HCT116 (cell line): ENCODE measurements around the gene GON4L. TPM values are rescaled to one million over a fixed set of nuclear protein-coding genes. Genes with fewer than 3 reads are reported as not detected.

Experiments
- ATAC-seq: fragments of 200-7000 bp; cut with Tn5 transposase; 2 replicates; pipeline ENCODE4 v1.9.1; 2020; ENCODE audit warnings: mild to moderate bottlenecking, moderate library complexity
- BruUV-seq: library from RNA; stranded (reverse); fragments of 400-500 nt; replicated peaks from 2 replicates; lab custom pipeline; 2021; lab: Mats Ljungman, UMichigan
- CTCF ChIA-PET: fragments of 300-600 bp; sonication (Branson Sonifier 250); formaldehyde crosslinking; loops from one replicate; lab custom pipeline; 2021; ENCODE audit warnings: antibody characterized with exemption; lab: Charles Lee
- POLR2A ChIA-PET: fragments of 300-600, 350-600 bp; sonication (Branson Sonifier 250); formaldehyde crosslinking; loops from one replicate; lab custom pipeline; 2021; ENCODE audit warnings: antibody characterized with exemption; lab: Charles Lee
- RAD21 ChIA-PET, 2 experiments: fragments of 300-600 bp; sonication (Branson Sonifier 250); formaldehyde crosslinking; loops; one replicate each; lab custom pipeline; 2023; ENCODE audit warnings: low total read pairs in 2 of 2; ENCODE audit not compliant: uncharacterized antibody in 2 of 2, unreplicated experiment in 2 of 2, low non-redundant PET in 1 of 2; lab: Charles Lee
- DNase-seq: peaks from one replicate; pipeline ENCODE4 v3.0.0-alpha.2; 2010; ENCODE audit warnings: low read depth, low spot score
- H2AFZ ChIP-seq: fragments of 200-600 bp; shearing (Covaris generic), sonication (generic); 2 replicates; pipeline ENCODE4 v1.6.1; 2017; ENCODE audit warnings: low read depth, mixed run types, mixed read lengths, antibody characterized with exemption, low read length; ENCODE audit not compliant: poor library complexity, severe bottlenecking
- H3K27ac ChIP-seq: 2 replicates; pipeline ENCODE4 v1.5.1; 2012; ENCODE audit warnings: low read depth, low read length
- H3K27me3 ChIP-seq: fragments of 200-600 bp; sonication (generic); 2 replicates; pipeline ENCODE4 v1.6.1; 2016; ENCODE audit warnings: mixed run types, low read length, mixed read lengths; ENCODE audit not compliant: insufficient read depth
- H3K36me3 ChIP-seq, 2 experiments: fragments of 200-500 bp in 1 of 2; fragments of 200-600 bp in 1 of 2; sonication (Bioruptor generic) in 1 of 2; sonication (generic) in 1 of 2; 2 replicates each; pipeline versions ENCODE4 v1.5.1 to v1.6.1; 2014 to 2016; ENCODE audit warnings: low read length in 2 of 2, inconsistent platforms in 1 of 2, mixed read lengths in 1 of 2, mixed run types in 1 of 2; ENCODE audit not compliant: insufficient read depth in 2 of 2, control insufficient read depth in 1 of 2
- H3K4me1 ChIP-seq, 2 experiments: fragments of 200-600 bp in 1 of 2; sonication (generic) in 1 of 2; 2 replicates each; pipeline versions ENCODE4 v1.5.1 to v1.6.1; 2012 to 2017; ENCODE audit warnings: low read length in 2 of 2, inconsistent platforms in 1 of 2, mild to moderate bottlenecking in 1 of 2, mixed read lengths in 1 of 2, mixed run types in 1 of 2, moderate library complexity in 1 of 2; ENCODE audit not compliant: insufficient read depth in 2 of 2, control insufficient read depth in 1 of 2
- H3K4me2 ChIP-seq: fragments of 200-600 bp; sonication (generic); 2 replicates; pipeline ENCODE4 v1.6.1; 2017; ENCODE audit warnings: mixed run types, low read length, mixed read lengths
- H3K4me3 ChIP-seq, 2 experiments: fragments of 200-600 bp in 1 of 2; sonication (generic) in 1 of 2; replicated peaks in 1 of 2; 2 replicates each; pipeline ENCODE4 v1.5.1; 2011 to 2016; ENCODE audit warnings: low read length in 2 of 2, control low read depth in 1 of 2, low read depth in 1 of 2, mild to moderate bottlenecking in 1 of 2, mixed read lengths in 1 of 2, mixed run types in 1 of 2
- H3K79me2 ChIP-seq: fragments of 200-600 bp; sonication (generic); 2 replicates; pipeline ENCODE4 v1.6.1; 2017; ENCODE audit warnings: mild to moderate bottlenecking, mixed run types, low read length, moderate library complexity, mixed read lengths; ENCODE audit not compliant: insufficient read depth
- H3K9ac ChIP-seq: fragments of 200-600 bp; sonication (generic); 2 replicates; pipeline ENCODE4 v1.6.1; 2016; ENCODE audit warnings: low read length, mixed read lengths
- H3K9me2 ChIP-seq: fragments of 200-600 bp; sonication (generic), shearing (Covaris generic); 2 replicates; pipeline ENCODE4 v1.6.1; 2017; ENCODE audit warnings: mixed run types, mild to moderate bottlenecking, moderate library complexity; ENCODE audit not compliant: insufficient read depth
- H3K9me3 ChIP-seq, 2 experiments: fragments of 200-500 bp in 1 of 2; fragments of 200-600 bp in 1 of 2; sonication (Bioruptor generic) in 1 of 2; sonication (generic) in 1 of 2; 2 replicates each; pipeline ENCODE4 v1.6.1; 2014 to 2017; ENCODE audit warnings: low read length in 2 of 2, mixed read lengths in 2 of 2, inconsistent platforms in 1 of 2, low read depth in 1 of 2, mild to moderate bottlenecking in 1 of 2, mixed run types in 1 of 2, moderate library complexity in 1 of 2; ENCODE audit not compliant: control insufficient read depth in 1 of 2, insufficient read depth in 1 of 2
- H4K20me1 ChIP-seq: fragments of 200-600 bp; sonication (generic), shearing (Covaris generic); 2 replicates; pipeline ENCODE4 v1.6.1; 2017; ENCODE audit warnings: mixed run types, mild to moderate bottlenecking, moderate library complexity; ENCODE audit not compliant: insufficient read depth
- ATF3 ChIP-seq: IDR thresholded peaks from 2 replicates; pipeline ENCODE4 v1.6.1; 2012
- CEBPB ChIP-seq: IDR thresholded peaks from 2 replicates; pipeline ENCODE4 v1.6.1; 2012; ENCODE audit warnings: low read depth
- EGR1 ChIP-seq: IDR thresholded peaks from 2 replicates; pipeline ENCODE4 v1.6.1; 2012; ENCODE audit warnings: low read depth
- EZH2 ChIP-seq: fragments of 200-600 bp; sonication (generic); IDR thresholded peaks from 2 replicates; pipeline ENCODE4 v1.6.1; 2017; ENCODE audit warnings: antibody characterized with exemption, mixed run types
- EZH2phosphoT487 ChIP-seq: fragments of 200-600 bp; IDR thresholded peaks from 2 replicates; pipeline ENCODE4 v1.6.1; 2018; ENCODE audit warnings: antibody characterized with exemption, borderline replicate concordance
- MAX ChIP-seq: IDR thresholded peaks from 2 replicates; pipeline ENCODE4 v1.6.1; 2012
- REST ChIP-seq: IDR thresholded peaks from 2 replicates; pipeline ENCODE4 v1.6.1; 2012; ENCODE audit warnings: low read depth
- SIN3A ChIP-seq: IDR thresholded peaks from 2 replicates; pipeline ENCODE4 v1.6.1; 2012; ENCODE audit warnings: low read depth
- SP1 ChIP-seq: IDR thresholded peaks from 2 replicates; pipeline ENCODE4 v1.6.1; 2012; ENCODE audit warnings: low read depth
- SRF ChIP-seq: IDR thresholded peaks from 2 replicates; pipeline ENCODE4 v1.6.1; 2012; ENCODE audit warnings: low read depth
- YY1 ChIP-seq: IDR thresholded peaks from 2 replicates; pipeline ENCODE4 v1.6.1; 2011; ENCODE audit warnings: low read length, low read depth, moderate library complexity, mild to moderate bottlenecking; ENCODE audit not compliant: insufficient replicate concordance; ENCODE audit errors: extremely low read depth
- ZBTB33 ChIP-seq: IDR thresholded peaks from 2 replicates; pipeline ENCODE4 v1.6.1; 2011; ENCODE audit warnings: mild to moderate bottlenecking, low read length, moderate library complexity; ENCODE audit not compliant: insufficient replicate concordance; ENCODE audit errors: extremely low read depth
- intact Hi-C: fragments of 100-400 bp; cut with micrococcal nuclease; formaldehyde crosslinking; loops from 2 replicates; pipeline ENCODE4 v1.10.0; 2022
- total RNA-seq: library from RNA; stranded (reverse); gene quantifications from one replicate; pipeline ENCODE4 v1.2.1, GENCODE V29; 2021; ENCODE audit not compliant: unreplicated experiment

GON4L gene
- total RNA-seq, 1 experiment from 2014 or later: 40.8 TPM

- ATAC-seq (no peak), DNase-seq (no peak)
- Histone ChIP-seq H2AFZ (no peak overlapping the region), H3K27me3 (peaks cover 9% of the 10 kb centered on the region), H4K20me1 (no peaks in the 10 kb centered on the region), H3K4me3 (no peak overlapping the region), H3K9me2 (no peaks in the 10 kb centered on the region), H3K79me2 (peaks cover 18% of the 10 kb centered on the region), H3K4me2 (no peak overlapping the region), H3K36me3 (no peaks in the 10 kb centered on the region), H3K4me1 (peaks cover 3 to 21% of the 10 kb centered on the region in 2 experiments; a peak in 3 of 4 replicates), H3K27ac (no peak overlapping the region), H3K9ac (no peak overlapping the region), H3K9me3 (no peaks in the 10 kb centered on the region)
- TF ChIP-seq CEBPB (no peak), YY1 (no peak), MAX (no peak), EGR1 (no peak), SIN3A (no peak), EZH2phosphoT487 (no peak), EZH2 (no peak), ATF3 (no peak), SP1 (no peak), ZBTB33 (no peak), SRF (no peak), REST (no peak)
- CTCF ChIA-PET: no interaction called here
- RAD21 ChIA-PET: no interaction called here
- no TSS peak for BruUV-seq
- intact Hi-C loops: no loop called here
- POLR2A ChIA-PET: interaction anchor here (1.0 kb wide), 1 partner anchor 7 kb away, joined by 3 read pairs; no protein-coding TSS in a partner anchor
Measured at GRCh38 chr1:155859881-155860871, 3.2 kb upstream of the GON4L start.
